Fibroblast of lung (primary cell): ENCODE results near the gene GMPS. TPM values are rescaled to one million over a fixed set of nuclear protein-coding genes. Genes with fewer than 3 reads are reported as not detected.

Experiments used
- DNase-seq, 2 donors: peaks; one replicate each; pipeline versions ENCODE4 v3.0.0 to v3.0.0-alpha.2; 2010; ENCODE audit warnings: low read depth in 2 of 2
- H2AFZ ChIP-seq: 2 replicates; pipeline ENCODE4 v1.5.1; 2012; ENCODE audit warnings: low read length, control low read depth, inconsistent platforms
- H3K27ac ChIP-seq: 2 replicates; pipeline ENCODE4 v1.5.1; 2011; ENCODE audit warnings: low read length, control low read depth; ENCODE audit not compliant: insufficient read depth
- H3K27me3 ChIP-seq: 2 replicates; pipeline ENCODE4 v1.5.1; 2011; ENCODE audit warnings: mild to moderate bottlenecking, low read length; ENCODE audit not compliant: control insufficient read depth, insufficient read depth
- H3K36me3 ChIP-seq: 2 replicates; pipeline ENCODE4 v1.5.1; 2011; ENCODE audit warnings: low read length; ENCODE audit not compliant: control insufficient read depth, insufficient read depth
- H3K4me1 ChIP-seq: 2 replicates; pipeline ENCODE4 v1.5.1; 2011; ENCODE audit warnings: low read length; ENCODE audit not compliant: control insufficient read depth, insufficient read depth; ENCODE audit errors: extremely low read depth
- H3K4me2 ChIP-seq: 2 replicates; pipeline ENCODE4 v1.5.1; 2011; ENCODE audit warnings: low read length, control low read depth; ENCODE audit not compliant: insufficient read depth; ENCODE audit errors: extremely low read depth
- H3K4me3 ChIP-seq, 4 experiments: fragments of 200-600 bp in 1 of 4; sonication (generic) in 1 of 4; replicated peaks in 1 of 4; 2 replicates each; pipeline ENCODE4 v1.5.1; 2011 to 2016; ENCODE audit warnings: low read length in 4 of 4, low read depth in 3 of 4, mild to moderate bottlenecking in 3 of 4, control low read depth in 2 of 4, inconsistent platforms in 1 of 4, mixed read lengths in 1 of 4; ENCODE audit not compliant: insufficient read depth in 1 of 4; ENCODE audit errors: control extremely low read depth in 1 of 4
- H3K79me2 ChIP-seq: 2 replicates; pipeline ENCODE4 v1.5.1; 2012; ENCODE audit warnings: mild to moderate bottlenecking, low read length, inconsistent platforms; ENCODE audit not compliant: control insufficient read depth, insufficient read depth
- H3K9ac ChIP-seq: 2 replicates; pipeline ENCODE4 v1.5.1; 2011; ENCODE audit warnings: mild to moderate bottlenecking, low read length, control low read depth; ENCODE audit not compliant: insufficient read depth
- H3K9me3 ChIP-seq: 2 replicates; pipeline ENCODE4 v1.5.1; 2012; ENCODE audit warnings: low read depth, low read length; ENCODE audit not compliant: control insufficient read depth, insufficient read depth
- H4K20me1 ChIP-seq: 2 replicates; pipeline ENCODE4 v1.5.1; 2011; ENCODE audit warnings: low read length; ENCODE audit not compliant: control insufficient read depth, insufficient read depth; ENCODE audit errors: extremely low read depth
- CTCF ChIP-seq, 2 donors: IDR thresholded peaks in 1 of 2; conservative IDR thresholded peaks in 1 of 2; 1 replicate in 1 of 2; 2 replicates in 1 of 2; pipeline ENCODE4 v1.5.1; 2011 to 2012; ENCODE audit warnings: low read length in 2 of 2, control low read depth in 1 of 2, inconsistent platforms in 1 of 2, low read depth in 1 of 2, mild to moderate bottlenecking in 1 of 2
- EZH2 ChIP-seq: IDR thresholded peaks from 2 replicates; pipeline ENCODE4 v1.5.1; 2012; ENCODE audit warnings: low read length, control low read depth, mild to moderate bottlenecking; ENCODE audit errors: missing control alignments
- polyA plus RNA-seq, 2 donors: library from polyadenylated mRNA; depleted of rRNA in 1 of 2; stranded (reverse) in 1 of 2; unstranded in 1 of 2; fragments of >200 nt; gene quantifications; 2 replicates each; pipeline ENCODE4 v1.2.1, GENCODE V29; 2011 to 2012; ENCODE audit warnings: missing spikeins in 1 of 2
- total RNA-seq: library from RNA; depleted of rRNA; stranded (reverse); fragments of >200 nt; gene quantifications from 2 replicates; pipeline ENCODE4 v1.2.1, GENCODE V29; 2014

GMPS gene
- total and polyA plus RNA-seq, 2 donors (not counting 1 experiment from before 2014, with no cell fraction given), result 20.6 to 93.3 TPM

GRCh38 chr3:155921486-155921885, 51.0 kb downstream of the GMPS start:
- no peaks in the 10 kb centered on the region for H3K79me2 ChIP-seq
- no peaks in the 10 kb centered on the region for H4K20me1 ChIP-seq
- H3K4me2 ChIP-seq, result no peak overlapping the region
- H3K4me1 ChIP-seq, result no peaks in the 10 kb centered on the region
- TF ChIP-seq EZH2 (no peak), CTCF (conservative IDR thresholded peaks at IDR 0.05 in 1 of 2, IDR thresholded peaks at IDR 0.05 in 1 of 2; ENCODE audit: low read depth in 1 of 2, low read length in 2 of 2) (no peak)
- no peaks in the 10 kb centered on the region for H3K9me3 ChIP-seq
- no peak for DNase-seq
- no peaks in the 10 kb centered on the region for H3K27me3 ChIP-seq
- H3K36me3 ChIP-seq, result peaks cover 2% of the 10 kb centered on the region
- no peak overlapping the region for H3K9ac ChIP-seq
- H3K4me3 ChIP-seq, result no peak overlapping the region
- H3K27ac ChIP-seq, result no peak overlapping the region
- no peak overlapping the region for H2AFZ ChIP-seq

DNA sequence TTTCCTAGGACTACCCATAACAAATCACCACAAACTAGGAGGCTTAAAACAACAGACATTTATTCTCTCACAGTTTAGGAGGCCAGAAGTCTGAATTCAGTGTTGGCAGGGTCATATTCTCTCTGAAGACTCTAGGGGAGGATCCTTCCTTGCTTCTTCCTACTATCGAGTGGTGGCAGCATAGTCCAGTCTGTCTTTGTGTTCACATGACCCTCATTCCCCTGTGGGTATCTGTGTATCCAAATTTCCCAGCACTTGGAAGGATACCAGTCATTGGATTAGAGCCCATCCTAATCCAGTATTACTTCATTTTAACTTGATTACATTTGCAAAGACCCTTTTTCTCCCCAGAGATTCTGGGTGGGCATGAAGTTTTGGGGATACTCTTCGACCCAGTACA, 63.8 kb downstream of the GMPS start:
- no peak overlapping the region for H3K9ac ChIP-seq
- TF ChIP-seq EZH2 (no peak), CTCF (conservative IDR thresholded peaks at IDR 0.05 in 1 of 2, IDR thresholded peaks at IDR 0.05 in 1 of 2; ENCODE audit: low read depth in 1 of 2, low read length in 2 of 2) (peak in 1 of 2 donors; percentile 30)
- H3K27me3 ChIP-seq, result no peaks in the 10 kb centered on the region
- H2AFZ ChIP-seq, result no peak overlapping the region
- no peaks in the 10 kb centered on the region for H3K9me3 ChIP-seq
- H3K4me2 ChIP-seq, result no peak overlapping the region
- no peak overlapping the region for H3K27ac ChIP-seq
- no peak overlapping the region for H3K4me3 ChIP-seq
- no peaks in the 10 kb centered on the region for H3K79me2 ChIP-seq
- peaks cover 6% of the 10 kb centered on the region for H3K36me3 ChIP-seq
- no peaks in the 10 kb centered on the region for H4K20me1 ChIP-seq
- H3K4me1 ChIP-seq, result no peaks in the 10 kb centered on the region
- DNase-seq, result peak in 1 of 2 donors; percentile 12

GRCh38 chr3:155938409-155938808, 68.0 kb downstream of the GMPS start:
- H3K4me2 ChIP-seq, result no peak overlapping the region
- no peak overlapping the region for H3K4me3 ChIP-seq
- H3K36me3 ChIP-seq, result peaks cover 6% of the 10 kb centered on the region
- no peaks in the 10 kb centered on the region for H3K9me3 ChIP-seq
- no peak for DNase-seq
- no peak overlapping the region for H3K27ac ChIP-seq
- no peak overlapping the region for H3K9ac ChIP-seq
- H3K4me1 ChIP-seq, result no peaks in the 10 kb centered on the region
- TF ChIP-seq EZH2 (no peak), CTCF (conservative IDR thresholded peaks at IDR 0.05 in 1 of 2, IDR thresholded peaks at IDR 0.05 in 1 of 2; ENCODE audit: low read depth in 1 of 2, low read length in 2 of 2) (no peak)
- H3K27me3 ChIP-seq, result no peaks in the 10 kb centered on the region
- no peak overlapping the region for H2AFZ ChIP-seq
- no peaks in the 10 kb centered on the region for H4K20me1 ChIP-seq
- H3K79me2 ChIP-seq, result no peaks in the 10 kb centered on the region
